Tibial nerve (tissue), 4 donors: ENCODE data around the gene TRAF7.

Source experiments
- EP300 ChIP-seq, 2 donors: sonication (generic); formaldehyde crosslinking; IDR thresholded peaks; one replicate each; pipeline ENCODE4 v1.6.1; 2017; ENCODE audit warnings: antibody characterized with exemption in 2 of 2, mild to moderate bottlenecking in 1 of 2
- POLR2A ChIP-seq, 2 donors: fragments of 450-650 bp; IDR thresholded peaks; one replicate each; pipeline ENCODE4 v1.6.1; 2017; ENCODE audit warnings: antibody characterized with exemption in 2 of 2, mild to moderate bottlenecking in 2 of 2, moderate library complexity in 2 of 2
- TF ChIP-seq, protein P1 (sequence below), 5 experiments: fragments of 200-600 bp in 3 of 5; fragments of 450-650 bp in 2 of 5; sonication (generic) in 3 of 5; IDR thresholded peaks; one replicate each; pipeline ENCODE4 v1.5.1; 2016 to 2019; ENCODE audit warnings: antibody characterized with exemption in 5 of 5, mild to moderate bottlenecking in 3 of 5, moderate library complexity in 2 of 5

DNA sequence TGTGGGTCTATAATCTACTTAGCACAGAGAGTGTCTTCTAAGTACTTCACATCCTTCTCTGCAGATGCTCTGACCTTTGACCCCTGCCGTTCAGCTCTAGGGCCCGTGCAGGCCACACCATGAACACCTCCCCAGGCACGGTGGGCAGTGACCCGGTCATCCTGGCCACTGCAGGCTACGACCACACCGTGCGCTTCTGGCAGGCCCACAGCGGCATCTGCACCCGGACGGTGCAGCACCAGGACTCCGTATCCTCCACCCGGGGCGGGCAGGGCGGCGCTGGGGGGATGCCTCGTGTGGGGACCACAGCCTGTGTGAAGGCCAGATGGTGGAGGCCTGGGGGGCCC lies 50.4 kb downstream of the TRAF7 start:
- TF ChIP-seq, protein P1, sequence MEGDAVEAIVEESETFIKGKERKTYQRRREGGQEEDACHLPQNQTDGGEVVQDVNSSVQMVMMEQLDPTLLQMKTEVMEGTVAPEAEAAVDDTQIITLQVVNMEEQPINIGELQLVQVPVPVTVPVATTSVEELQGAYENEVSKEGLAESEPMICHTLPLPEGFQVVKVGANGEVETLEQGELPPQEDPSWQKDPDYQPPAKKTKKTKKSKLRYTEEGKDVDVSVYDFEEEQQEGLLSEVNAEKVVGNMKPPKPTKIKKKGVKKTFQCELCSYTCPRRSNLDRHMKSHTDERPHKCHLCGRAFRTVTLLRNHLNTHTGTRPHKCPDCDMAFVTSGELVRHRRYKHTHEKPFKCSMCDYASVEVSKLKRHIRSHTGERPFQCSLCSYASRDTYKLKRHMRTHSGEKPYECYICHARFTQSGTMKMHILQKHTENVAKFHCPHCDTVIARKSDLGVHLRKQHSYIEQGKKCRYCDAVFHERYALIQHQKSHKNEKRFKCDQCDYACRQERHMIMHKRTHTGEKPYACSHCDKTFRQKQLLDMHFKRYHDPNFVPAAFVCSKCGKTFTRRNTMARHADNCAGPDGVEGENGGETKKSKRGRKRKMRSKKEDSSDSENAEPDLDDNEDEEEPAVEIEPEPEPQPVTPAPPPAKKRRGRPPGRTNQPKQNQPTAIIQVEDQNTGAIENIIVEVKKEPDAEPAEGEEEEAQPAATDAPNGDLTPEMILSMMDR (IDR thresholded peaks at IDR 0.05), result peak in 1 of 5 experiments; percentile 4
- TF ChIP-seq EP300 (IDR thresholded peaks at IDR 0.05) (no peak), POLR2A (IDR thresholded peaks at IDR 0.05) (no peak)
